ENCODE measurements around the gene TFDP1. TPM values are rescaled to one million over a fixed set of nuclear protein-coding genes. Genes with fewer than 3 reads are reported as not detected.

The TFDP1 gene
- total RNA-seq, 1 experiment from 2014 or later: 31.4 TPM

- Mint-ChIP-seq H3K36me3 (ENCODE audit: insufficient read depth, unreplicated experiment) (no peaks in the 10 kb centered on the region), H3K9me3 (ENCODE audit: low read depth, unreplicated experiment) (no peaks in the 10 kb centered on the region), H3K4me3 (ENCODE audit: low read depth, unreplicated experiment) (no peak overlapping the region), H3K27me3 (ENCODE audit: unreplicated experiment) (no peaks in the 10 kb centered on the region), H3K27ac (ENCODE audit: unreplicated experiment) (no peak overlapping the region), H3K4me1 (ENCODE audit: low read depth, unreplicated experiment) (no peaks in the 10 kb centered on the region)
- no TSS peak for BruUV-seq (replicated peaks)
- TF ChIP-seq, protein P1, sequence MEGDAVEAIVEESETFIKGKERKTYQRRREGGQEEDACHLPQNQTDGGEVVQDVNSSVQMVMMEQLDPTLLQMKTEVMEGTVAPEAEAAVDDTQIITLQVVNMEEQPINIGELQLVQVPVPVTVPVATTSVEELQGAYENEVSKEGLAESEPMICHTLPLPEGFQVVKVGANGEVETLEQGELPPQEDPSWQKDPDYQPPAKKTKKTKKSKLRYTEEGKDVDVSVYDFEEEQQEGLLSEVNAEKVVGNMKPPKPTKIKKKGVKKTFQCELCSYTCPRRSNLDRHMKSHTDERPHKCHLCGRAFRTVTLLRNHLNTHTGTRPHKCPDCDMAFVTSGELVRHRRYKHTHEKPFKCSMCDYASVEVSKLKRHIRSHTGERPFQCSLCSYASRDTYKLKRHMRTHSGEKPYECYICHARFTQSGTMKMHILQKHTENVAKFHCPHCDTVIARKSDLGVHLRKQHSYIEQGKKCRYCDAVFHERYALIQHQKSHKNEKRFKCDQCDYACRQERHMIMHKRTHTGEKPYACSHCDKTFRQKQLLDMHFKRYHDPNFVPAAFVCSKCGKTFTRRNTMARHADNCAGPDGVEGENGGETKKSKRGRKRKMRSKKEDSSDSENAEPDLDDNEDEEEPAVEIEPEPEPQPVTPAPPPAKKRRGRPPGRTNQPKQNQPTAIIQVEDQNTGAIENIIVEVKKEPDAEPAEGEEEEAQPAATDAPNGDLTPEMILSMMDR (IDR thresholded peaks at IDR 0.05; ENCODE audit: unreplicated experiment): no peak
- CTCF ChIA-PET: no interaction called here
- no peak for DNase-seq
- intact Hi-C loops (cut with micrococcal nuclease; ENCODE audit: unreplicated experiment): no loop called here
Measured at GRCh38 chr13:113545455-113545930, 39.1 kb upstream of the TFDP1 start.

GRCh38 chr13:113545931-113546516, 38.5 kb upstream of the TFDP1 start:
- intact Hi-C loops (cut with micrococcal nuclease; ENCODE audit: unreplicated experiment): no loop called here
- no peaks in the 10 kb centered on the region for H3K27me3 Mint-ChIP-seq (ENCODE audit: unreplicated experiment)
- H3K9me3 Mint-ChIP-seq (ENCODE audit: low read depth, unreplicated experiment): no peaks in the 10 kb centered on the region
- H3K27ac Mint-ChIP-seq (ENCODE audit: unreplicated experiment): no peak overlapping the region
- no peak overlapping the region for H3K4me3 Mint-ChIP-seq (ENCODE audit: low read depth, unreplicated experiment)
- no TSS peak for BruUV-seq (replicated peaks)
- H3K4me1 Mint-ChIP-seq (ENCODE audit: low read depth, unreplicated experiment): no peaks in the 10 kb centered on the region
- H3K36me3 Mint-ChIP-seq (ENCODE audit: insufficient read depth, unreplicated experiment): no peaks in the 10 kb centered on the region
- CTCF ChIA-PET: no interaction called here
- DNase-seq: no peak
- TF ChIP-seq, protein P1 (IDR thresholded peaks at IDR 0.05; ENCODE audit: unreplicated experiment): no peak

GRCh38 chr13:113546571-113547237, 37.8 kb upstream of the TFDP1 start:
- DNase-seq: no peak
- no peaks in the 10 kb centered on the region for H3K4me1 Mint-ChIP-seq (ENCODE audit: low read depth, unreplicated experiment)
- H3K4me3 Mint-ChIP-seq (ENCODE audit: low read depth, unreplicated experiment): no peak overlapping the region
- no peaks in the 10 kb centered on the region for H3K9me3 Mint-ChIP-seq (ENCODE audit: low read depth, unreplicated experiment)
- H3K36me3 Mint-ChIP-seq (ENCODE audit: insufficient read depth, unreplicated experiment): peaks cover 5% of the 10 kb centered on the region
- BruUV-seq (replicated peaks): no TSS peak
- H3K27me3 Mint-ChIP-seq (ENCODE audit: unreplicated experiment): no peaks in the 10 kb centered on the region
- CTCF ChIA-PET: no interaction called here
- intact Hi-C loops (cut with micrococcal nuclease; ENCODE audit: unreplicated experiment): no loop called here
- TF ChIP-seq, protein P1 (IDR thresholded peaks at IDR 0.05; ENCODE audit: unreplicated experiment): no peak
- no peak overlapping the region for H3K27ac Mint-ChIP-seq (ENCODE audit: unreplicated experiment)

DNA sequence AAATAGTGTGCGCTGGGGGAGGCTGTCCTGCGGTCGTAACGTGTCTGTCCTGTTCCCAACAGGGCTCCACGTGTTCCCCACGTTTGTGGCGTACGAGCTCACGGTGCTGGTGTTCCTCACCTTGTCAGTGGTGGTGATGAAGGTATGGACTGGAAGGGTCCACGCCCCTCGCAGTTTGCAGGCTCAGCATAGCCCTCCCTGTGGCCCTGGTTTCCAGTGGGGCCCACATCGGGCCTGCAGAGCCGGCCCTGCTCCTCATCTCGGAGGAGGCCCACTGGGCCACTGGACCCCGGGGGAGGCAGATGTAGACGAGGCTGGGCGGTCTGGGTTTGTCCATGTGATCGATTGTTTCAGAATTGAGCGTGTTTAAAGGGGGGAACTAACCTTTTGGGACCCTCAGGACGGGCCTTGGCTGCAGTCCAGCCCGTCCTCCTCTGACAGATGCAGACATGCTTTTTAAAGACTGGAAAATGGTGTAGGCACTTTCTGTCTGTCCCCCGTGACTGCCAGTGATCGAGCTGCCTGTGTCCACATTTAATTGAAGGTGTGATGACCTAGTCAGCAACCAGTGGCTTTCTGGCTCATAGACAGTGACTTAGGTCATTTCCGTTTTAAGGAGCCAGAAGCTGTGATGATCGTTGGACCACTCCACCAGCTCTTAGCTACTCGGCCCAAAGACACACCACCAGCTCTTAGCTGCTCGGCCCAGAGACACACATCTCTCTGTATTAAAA, 37.1 kb upstream of the TFDP1 start:
- CTCF ChIA-PET: no interaction called here
- intact Hi-C loops (cut with micrococcal nuclease; ENCODE audit: unreplicated experiment): no loop called here
- no peaks in the 10 kb centered on the region for H3K4me1 Mint-ChIP-seq (ENCODE audit: low read depth, unreplicated experiment)
- no peaks in the 10 kb centered on the region for H3K27me3 Mint-ChIP-seq (ENCODE audit: unreplicated experiment)
- H3K27ac Mint-ChIP-seq (ENCODE audit: unreplicated experiment): no peak overlapping the region
- no peak for DNase-seq
- BruUV-seq (replicated peaks): no TSS peak
- TF ChIP-seq, protein P1 (IDR thresholded peaks at IDR 0.05; ENCODE audit: unreplicated experiment): no peak
- no peak overlapping the region for H3K4me3 Mint-ChIP-seq (ENCODE audit: low read depth, unreplicated experiment)
- peaks cover 6% of the 10 kb centered on the region for H3K36me3 Mint-ChIP-seq (ENCODE audit: insufficient read depth, unreplicated experiment)
- no peaks in the 10 kb centered on the region for H3K9me3 Mint-ChIP-seq (ENCODE audit: low read depth, unreplicated experiment)

All from Calu3 (cell line).